HG03378 (cell line): Measurements from ENCODE around the gene SLC24A1.

Source experiments
- ATAC-seq: cut with Tn5 transposase; IDR thresholded peaks from one replicate; pipeline ENCODE4 v1.9.1; 2021; ENCODE audit warnings: mild to moderate bottlenecking, moderate library complexity; ENCODE audit not compliant: unreplicated experiment

SLC24A1 gene

DNA sequence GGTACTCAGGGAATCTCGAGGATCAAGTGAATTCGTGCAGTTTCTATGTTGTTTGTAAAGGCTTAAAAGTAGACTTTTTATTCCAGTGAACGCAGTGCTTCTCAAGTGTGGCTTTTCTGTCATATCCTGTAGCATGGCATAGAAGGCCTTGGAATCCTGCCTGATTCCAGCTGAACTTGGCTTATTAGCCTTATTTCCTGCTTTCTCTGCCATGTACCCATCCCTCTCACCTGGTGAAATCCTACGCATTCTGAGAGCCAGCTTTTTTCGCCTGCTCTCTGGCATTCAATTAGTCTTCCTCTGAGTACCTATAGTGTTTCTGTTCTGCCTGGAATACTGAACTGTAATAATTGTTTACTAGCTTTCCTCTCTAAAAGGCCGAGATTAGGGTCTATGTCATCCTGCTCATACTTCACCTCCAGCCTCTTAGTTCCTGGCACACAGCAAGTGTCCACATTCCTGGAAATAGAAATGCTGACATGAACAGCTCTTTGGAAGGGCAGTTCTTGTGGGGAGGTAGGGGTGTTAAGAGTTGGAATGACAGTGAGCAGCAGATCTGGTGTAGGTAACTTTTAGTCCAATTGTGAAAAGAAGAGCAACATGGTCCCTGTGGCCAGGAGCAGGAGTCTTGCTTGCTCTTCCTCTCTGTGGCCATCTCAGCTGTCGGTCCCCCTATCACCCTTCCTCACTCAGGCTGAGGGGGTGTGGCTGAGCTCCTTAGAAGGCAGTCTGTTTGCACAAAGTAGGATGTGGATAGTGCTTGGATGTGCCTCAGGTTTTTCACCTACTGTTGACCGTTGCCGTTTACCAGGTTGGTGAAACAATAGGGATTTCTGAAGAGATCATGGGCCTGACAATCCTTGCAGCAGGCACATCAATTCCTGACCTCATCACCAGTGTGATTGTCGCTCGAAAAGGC is 30.4 kb downstream of the SLC24A1 start:
- ATAC-seq = no peak

DNA sequence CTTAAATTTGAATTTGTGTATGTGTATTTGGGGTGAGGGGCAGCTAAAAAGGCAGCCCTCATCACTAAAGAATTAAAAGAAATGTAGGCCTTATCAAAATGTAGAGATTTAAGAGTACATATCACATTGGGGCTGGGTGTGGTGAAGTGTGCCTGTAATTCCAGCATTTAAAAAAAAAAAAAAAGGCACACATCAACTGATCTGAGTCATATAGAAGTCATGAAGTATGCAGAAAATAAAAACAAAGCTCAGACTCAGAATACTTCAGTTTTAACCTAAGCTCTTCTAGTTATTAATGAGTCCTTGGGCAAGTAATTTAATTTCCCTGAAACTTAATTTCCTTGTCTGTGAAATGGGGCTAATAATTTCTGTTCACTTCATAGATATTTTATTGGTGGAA is 31.6 kb downstream of the SLC24A1 start:
- ATAC-seq = no peak

DNA sequence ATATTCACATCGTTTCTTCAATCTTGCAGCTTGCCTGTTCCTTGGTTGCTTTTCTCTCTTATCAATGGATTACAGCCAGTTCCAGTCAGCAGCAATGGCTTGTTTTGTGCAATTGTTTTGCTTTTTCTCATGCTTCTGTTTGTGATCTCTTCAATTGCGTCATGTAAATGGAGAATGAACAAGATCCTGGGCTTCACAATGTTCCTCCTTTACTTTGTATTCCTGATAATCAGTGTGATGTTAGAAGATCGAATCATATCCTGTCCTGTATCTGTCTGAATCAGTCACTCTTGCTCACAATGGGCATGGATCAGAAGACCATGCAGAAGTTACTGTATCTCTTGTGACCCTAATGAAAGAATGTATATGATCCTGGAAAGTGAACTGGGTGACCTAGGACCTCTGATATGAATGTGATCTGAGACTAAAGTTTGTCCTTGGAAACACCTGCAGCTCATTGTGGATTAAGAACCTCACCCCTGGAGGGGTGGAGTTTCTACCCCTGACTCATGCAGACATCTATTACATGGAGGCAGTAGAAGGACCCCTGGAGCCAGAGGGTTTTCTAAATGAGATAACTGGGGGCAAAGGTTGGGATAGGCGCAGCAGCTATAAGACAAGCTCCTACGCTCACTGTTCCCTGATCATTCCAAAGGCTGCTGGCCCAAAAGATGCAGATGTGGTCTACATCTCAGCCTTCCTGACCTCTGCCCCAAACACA is 32.2 kb downstream of the SLC24A1 start:
- ATAC-seq = no peak

DNA sequence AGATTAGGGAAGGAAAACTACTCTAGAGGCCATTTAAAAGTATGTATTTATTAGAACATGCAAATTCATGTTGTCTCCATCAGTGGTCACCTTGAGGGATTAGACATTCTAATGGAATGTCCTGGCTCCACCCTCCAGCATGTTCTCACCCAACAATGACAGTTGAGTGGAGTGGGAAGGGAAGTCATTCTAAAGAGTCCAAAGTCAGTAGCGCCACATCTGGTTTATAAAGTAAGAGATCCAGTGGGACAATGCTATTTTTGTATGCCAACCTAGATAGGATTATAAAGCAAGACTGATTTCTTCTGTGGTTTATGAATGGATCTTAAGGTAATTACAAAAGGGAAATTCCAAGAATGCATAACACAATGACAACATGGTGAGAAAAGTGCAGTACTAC is 33.3 kb downstream of the SLC24A1 start:
- ATAC-seq = no peak

DNA sequence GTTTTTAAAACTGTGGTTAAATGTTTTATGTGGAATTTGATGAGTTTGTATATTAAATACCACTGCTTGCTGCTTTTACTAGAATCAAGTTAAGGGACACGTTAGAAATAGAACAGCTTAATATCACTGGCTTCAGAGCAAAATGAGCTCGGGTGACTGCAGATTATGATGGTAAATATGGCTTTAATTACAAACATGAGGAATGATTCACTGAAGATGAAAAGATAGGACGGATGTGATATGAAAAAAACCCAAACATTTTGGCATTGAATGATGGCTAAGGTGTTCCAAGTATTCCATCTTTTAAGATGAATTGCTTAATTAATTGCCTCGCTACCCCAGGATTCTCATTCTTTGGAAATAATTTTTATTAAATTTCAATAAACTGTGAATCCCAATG is 33.7 kb downstream of the SLC24A1 start:
- no peak for ATAC-seq

DNA sequence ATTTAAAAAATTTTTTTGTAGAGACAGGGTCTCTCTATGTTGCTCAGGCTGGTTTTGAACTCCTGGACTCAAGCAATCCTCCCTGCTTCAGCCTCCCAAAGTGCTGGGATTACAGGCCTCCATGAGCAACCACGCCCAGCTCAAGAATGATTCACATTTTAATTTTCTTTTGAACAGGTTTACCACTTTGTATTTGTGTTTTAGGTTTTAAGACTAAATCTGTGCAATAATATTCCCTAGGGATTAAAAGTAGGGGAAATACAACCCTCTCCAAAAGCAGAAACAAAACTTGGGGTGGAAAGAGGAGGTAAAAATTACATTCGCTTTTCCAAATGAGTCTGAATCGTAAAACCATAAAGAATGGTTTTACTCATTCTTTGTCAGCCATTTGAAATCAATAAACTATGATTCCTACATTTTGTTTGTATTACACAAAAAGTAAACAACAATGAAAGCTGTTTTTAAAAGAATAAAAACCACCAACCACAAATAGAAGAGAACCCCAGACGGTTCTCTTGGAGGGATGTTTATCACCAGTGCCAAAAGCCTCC is 37.8 kb downstream of the SLC24A1 start:
- ATAC-seq = no peak

DNA sequence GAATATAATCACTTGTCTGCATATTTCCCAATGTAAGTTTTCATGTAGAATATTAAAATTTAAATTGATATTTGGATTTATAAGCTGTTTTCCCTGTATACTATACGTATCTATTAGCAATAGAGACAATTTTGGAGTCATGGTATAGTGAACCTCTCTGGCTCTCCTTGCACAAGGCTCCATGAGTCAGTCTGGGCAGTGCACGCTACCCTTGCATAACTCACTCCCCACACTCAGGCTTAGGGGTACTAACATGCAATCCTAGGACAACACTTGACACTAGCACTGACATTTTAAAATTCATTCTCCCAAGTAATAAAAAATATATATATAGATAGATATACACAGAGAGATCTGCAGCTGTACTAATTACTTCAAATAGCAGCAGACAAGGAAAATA is 39.2 kb downstream of the SLC24A1 start:
- no peak for ATAC-seq

DNA sequence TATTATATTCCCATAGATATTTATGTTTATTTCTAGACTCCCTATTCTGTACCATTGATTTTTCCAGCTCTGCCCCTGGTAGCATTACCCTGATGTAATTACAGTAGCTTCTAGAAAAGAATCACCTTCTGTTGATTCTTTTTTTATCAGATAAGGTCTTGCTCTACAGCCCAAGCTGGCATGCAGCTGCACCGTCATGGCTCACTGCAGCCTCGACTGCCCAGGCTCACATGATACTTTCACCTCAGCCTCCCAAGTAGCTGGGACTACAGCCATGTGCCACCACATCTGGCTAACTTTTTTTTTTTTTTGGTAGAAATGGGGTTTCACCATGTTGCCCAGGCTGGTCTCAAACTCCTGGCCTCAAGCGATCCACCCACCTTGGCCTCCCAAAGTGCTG is 41.8 kb downstream of the SLC24A1 start:
- ATAC-seq = no peak

DNA sequence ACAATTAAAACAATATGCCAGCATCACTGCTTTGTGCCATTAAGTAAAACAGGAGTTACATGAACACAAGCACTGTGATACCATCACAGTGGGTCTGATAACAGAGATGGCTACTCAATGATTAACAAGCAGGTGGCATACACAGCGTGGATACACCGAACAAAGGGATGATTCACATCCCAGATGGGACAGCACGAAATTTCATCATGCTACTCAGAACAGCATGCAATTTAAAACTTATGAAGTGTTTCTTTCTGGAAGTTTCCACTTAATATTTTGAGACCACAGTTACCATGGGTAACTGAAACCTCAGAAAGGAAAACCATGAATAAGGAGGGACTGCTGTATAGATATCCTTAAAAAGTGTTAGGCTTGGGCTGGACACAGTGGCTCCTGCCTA is 44.5 kb downstream of the SLC24A1 start:
- ATAC-seq = no peak

DNA sequence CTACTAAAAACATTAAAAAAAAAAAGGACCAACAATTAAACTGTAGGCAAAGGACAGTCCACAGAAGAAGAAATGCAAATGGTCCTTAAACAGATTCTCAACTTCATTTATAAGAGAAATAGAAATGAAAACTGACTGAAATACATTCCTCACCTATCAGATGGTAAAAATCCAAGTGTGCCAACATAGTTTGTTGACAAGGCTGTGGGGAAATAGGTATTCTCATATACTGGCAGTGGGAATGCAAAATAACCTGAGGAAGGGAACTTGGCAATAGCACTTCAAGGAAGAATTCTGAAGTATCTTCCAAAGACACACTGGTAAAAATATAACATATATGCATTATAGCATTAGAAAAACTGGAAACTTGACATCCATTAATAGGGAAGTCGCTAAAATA is 53.8 kb downstream of the SLC24A1 start:
- no peak for ATAC-seq

DNA sequence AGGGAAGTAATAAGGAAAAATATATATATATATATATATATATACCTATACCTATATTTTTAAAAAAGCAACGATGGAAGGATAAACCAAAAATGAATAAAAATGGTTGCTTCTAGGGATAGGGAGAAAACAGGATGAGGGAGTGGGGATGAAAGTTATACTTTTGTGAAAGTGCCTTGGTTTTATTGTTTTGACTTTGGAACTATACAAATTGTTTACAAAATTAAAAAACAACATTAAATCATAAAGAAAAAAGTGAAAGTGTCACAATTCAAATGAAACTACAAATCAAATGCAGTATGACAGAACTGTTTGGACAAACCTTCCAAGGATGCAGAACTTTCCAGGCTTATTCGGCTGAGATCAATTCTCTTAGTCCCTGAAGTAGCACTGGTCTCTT is 54.4 kb downstream of the SLC24A1 start:
- no peak for ATAC-seq

DNA sequence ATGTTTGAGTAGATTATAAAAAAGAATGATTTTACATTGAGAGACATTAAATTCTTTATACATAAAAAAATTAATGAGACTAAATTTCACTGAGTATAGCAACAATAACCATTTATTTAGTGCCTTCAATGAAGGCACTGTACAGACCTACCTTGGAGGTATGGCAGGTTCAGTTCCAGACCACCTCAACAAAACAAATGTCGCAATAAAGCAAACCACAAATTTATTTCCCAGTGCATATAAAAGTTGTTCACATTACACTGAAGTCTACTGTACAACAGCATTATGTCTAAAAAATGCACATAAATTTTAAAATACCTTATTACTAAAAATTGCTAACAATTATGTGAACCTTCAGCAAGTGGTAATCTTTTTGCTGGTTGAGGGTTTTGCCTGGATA is 58.8 kb downstream of the SLC24A1 start:
- ATAC-seq = no peak

DNA sequence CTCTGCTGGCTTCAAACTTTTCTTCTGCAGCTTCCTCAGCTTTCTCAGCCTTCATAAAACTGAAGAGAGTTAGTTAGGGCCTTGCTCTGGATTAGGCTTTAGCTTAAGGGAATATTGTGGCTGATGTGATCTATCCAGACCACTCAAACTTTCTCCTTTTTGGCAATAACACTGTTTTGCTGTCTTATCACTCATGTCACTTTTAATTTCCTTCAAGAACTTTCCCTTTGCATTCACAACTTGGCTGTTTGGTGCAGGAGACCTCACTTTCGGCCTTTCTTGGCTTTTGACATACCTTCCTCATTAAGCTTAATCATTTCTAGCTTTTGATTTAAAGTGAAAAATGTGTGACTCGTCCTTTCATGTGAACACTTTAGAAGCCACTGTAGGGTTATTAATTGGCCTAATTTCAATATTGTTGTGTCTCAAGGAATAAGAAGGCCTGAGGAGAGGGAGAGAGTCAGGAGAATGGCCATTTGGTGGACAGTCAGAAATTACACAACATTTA is 60.7 kb downstream of the SLC24A1 start:
- ATAC-seq = no peak

DNA sequence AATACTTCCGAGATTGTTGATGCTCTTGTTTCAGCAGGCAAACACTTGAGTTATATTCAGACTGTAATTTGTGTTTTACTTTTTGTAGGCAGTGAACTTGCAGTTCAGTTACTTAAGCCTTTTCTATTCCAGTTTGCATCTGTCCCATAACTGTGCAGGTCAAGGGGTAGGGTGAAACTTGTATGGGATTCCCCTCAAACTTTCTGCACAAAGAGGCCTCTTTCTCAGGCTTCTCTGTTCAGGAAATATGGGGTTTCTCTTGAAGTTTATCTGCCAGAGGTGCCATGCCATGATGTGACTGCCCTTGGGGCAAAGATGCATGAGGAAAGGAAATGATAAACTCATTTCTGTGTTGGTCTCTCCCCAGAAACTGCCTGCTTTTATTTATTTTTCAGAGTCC is 66.7 kb downstream of the SLC24A1 start:
- ATAC-seq = no peak

DNA sequence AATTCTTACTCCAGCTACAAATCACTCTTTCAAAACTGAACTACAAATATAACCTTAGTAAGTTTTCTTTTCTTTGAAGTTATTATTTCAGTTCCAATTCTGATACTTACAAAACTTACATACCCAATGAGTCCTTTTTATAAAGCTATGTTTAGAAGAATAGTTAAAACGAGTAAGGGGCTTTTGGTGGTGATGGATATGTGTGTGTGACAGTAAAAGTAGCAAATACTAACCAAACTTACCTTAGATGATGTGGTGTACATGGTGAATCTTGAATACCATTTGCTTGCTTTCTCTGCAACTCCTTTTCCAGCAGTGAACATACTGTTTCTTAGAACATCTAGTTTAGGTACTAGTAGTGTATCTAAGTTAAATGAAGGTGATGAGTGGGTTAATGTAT is 68.4 kb downstream of the SLC24A1 start:
- ATAC-seq = no peak

DNA sequence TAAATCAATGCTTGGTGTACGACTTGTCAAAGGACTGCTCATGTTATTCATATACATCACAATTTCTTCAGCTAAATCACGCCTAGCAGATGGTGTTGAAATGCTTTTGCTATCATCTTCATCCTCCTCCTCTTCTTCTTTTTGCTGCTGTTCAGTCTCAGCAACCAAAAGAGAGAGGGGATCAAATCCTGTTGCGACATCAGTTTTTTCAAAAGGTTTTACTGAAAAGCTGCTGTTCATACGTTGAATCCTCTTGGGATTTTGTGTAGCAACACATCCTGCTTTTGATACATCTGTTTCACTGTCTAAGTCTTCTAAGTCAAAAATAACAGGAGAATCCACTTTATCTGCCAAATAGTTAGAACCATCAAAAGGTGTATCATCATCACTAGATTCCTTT is 69.0 kb downstream of the SLC24A1 start:
- ATAC-seq = no peak

DNA sequence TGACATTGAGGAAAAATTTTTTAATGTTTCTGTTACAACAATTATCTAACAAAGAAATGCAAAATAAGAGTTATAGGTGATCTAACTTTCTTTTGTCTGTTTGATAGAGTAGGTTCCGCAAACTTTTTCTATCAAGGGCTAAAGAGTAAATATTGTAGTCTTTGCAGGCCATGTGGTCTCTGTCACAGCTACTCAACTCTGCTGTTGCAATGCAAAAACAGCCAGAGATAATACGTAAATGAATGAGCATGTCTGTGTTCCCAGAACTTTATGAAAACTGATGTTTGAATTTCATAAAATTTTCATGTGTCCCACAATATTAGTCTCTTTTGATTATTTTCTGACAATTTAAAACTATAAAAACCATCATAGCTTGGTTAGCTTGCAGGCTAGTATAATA is 73.3 kb downstream of the SLC24A1 start:
- ATAC-seq = no peak
